ENCODE data around the gene CD244.

CD244 gene

DNA sequence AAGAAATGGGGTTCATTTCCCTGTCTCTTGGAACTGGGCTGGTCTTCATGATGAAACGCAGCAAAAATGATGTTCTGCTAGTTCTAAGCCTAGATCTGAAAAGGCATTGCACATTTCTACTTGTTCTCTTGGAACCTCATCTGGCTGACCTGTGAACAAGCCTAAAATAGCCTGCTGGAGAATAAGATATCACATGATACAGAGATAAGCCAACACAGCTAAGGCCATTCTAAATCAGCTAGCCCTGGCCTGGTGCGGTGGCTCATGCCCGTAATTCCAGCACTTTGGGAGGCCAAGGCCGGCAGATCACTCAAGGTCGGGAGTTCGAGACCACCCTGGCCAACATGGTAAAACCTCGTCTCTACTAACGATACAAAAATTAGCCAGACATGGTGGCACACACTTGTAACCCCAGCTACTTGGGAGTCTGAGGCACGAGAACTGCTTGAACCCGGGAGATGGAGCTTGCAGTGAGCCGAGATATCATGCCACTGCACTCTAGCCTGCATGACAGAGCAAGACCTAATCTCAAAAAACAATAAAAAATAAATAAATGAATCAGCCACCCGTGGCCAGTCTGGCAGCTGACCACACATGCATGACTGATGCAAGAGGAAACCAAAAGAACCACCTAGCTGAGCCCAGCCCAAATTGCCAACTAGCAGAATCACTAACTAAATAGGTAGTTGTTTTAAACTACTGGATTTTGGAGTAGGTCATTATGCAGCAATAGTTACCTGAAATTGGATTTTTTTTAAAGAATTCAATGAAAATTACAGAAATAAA lies 18.0 kb downstream of the CD244 start:
- no peak for DNase-seq

DNA sequence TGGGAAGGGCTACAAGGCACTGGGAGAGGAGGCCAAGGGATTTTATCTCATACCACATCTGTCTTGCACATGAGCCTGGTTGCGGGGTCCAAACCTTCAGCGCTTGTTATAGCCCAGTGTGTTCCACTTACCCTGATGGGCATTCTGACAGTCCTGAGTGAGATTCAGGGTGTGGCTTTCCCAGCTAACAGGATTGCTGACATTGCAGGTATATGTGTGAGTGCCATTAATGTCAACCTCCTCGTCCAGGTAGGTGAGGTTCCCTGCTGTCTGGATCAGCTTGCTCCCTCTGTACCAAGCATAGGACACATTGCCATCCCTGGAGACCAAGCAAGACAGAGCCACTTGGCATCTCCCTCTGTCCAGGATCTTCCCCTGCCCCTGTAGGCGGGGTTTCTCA lies 21.6 kb downstream of the CD244 start:
- no peak for DNase-seq

DNA sequence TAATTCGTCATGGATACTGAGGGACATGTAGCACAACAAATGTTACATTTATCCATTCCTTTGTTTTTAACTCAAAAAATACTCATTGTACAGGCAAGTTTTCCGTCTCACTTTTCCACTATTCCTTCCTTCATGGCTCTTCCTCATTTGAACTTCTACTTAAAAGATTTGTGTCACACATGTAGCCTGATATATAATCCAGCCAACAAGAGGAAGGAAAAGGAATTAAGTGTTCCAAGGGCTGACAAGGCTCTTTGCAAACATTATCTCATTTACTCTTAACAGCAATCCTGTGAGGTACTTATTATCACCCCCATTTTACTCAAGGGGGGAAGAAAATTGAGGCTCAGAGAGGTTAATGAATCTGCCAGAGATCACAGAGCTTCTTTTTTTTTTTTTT lies 22.9 kb downstream of the CD244 start:
- DNase-seq = peak in 2 of 4 experiments; percentile 54 to 63

DNA sequence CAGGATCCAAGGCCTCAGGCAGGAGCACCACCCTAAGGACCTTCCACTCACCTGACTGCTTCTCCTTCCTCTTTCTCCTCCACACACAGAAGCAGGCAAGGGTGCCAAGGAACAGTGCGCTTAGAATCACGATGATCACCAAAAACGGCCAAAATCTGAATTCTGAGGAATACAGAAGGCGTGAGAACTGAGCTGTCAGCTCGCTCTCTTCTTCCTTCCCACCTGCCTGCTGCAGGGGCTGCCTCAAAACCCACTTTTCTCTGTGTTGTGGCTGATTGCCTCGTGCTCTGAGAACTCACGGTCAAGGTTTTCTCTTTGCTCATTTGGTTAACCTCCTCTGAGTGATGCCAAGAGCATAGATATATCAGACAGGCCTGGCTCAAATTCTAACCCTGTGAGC lies 23.8 kb downstream of the CD244 start:
- DNase-seq = no peak

DNA sequence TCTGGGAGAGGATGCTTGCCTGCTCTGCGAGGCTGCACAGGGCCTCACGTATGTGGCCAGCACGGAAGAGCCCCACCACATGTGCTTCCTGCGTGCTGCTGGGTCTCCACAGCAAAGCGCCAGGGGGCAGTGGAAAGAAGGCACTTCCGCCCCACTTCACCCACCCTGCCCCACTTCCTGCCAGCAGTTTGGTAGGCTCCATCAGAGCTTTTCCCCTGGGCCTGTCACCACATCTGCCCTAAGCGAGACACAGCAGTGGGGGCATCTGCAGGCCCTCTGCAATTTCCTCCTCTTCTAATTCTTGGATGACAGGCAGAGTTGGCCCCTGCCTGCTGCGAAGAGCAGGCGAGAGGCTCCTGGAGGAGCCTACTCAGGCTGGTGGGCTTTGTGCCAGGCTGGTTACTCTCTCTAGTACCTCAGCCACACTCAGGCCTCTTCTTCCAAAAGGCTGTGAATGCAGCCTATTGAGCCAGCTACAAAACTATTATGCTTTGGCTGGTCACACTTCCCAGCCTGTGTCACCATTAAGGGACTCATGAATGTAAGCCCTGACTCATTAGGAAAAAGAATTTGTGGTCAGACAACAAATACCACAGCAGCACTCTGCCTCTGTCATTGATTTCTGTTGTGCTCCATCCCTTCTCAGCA lies 25.0 kb downstream of the CD244 start:
- peak in 3 of 4 experiments; percentile 34 to 54 (median 42) for DNase-seq

DNA sequence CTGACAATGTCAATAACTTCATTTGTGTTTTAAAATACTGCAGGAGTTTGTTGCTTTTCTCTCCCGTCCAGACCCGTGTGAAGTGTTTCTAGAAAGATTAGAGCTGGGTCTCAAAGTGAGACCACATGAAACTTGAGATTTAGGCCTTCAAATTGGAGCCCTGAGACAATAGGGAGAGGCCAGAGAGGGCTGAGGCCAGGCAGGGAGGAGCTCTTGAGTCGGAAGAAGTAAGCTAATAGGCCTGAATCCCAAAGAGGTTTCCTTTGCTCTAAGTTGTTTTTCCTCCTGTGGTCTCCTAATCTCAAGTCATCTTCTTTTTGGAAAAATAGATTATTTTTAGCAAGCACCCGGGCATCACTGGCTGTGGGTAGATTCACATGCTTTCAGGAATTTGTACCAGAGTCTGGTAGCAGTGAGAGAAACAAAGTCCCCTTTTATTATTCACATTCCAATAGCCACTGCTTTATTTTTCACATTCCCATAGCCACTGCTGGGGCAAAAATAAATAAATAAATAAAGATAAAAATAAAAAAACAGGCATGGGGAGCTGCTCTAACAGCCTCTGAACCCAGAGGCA lies 25.6 kb downstream of the CD244 start:
- no peak for DNase-seq

DNA sequence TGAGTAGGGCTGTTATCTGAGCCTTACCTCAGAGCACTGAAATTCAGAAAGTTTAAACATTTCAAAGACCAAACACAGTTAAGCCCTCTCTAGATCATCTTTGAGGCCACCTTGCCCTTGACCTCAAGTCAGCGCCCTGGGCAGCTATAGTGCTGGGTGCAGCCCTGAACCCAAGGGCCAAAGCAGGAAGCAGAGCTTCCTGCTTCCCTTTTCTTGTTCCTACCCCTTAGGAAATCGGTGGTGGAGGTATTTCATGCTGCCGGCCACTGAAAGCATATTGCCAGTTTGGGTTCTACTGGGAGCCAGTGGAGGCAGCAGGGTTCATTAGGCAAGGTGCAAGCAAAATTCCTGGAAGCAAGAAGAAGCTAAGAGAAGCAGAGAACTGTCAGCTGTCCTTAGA lies 26.1 kb downstream of the CD244 start:
- peak; percentile 40 to 67 (median 60) for DNase-seq

DNA sequence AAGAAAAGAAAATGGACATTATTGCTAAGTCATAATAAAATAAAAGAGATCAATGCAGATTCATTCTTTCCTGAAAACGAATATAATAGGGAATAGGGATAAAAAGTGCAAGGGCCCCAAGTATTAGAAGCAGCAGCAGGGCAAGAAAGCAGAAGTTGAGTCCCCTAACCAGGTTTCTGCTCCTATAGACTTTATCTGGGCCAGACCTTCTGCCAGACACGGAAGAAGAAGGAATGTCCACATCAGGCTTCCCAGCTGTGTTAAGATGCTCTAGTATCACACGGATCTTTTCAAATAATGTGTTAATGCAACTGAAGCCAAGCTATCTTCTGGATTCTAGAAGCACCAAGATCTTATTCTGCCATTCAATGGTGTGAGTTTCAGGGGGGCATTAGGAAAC lies 26.9 kb downstream of the CD244 start:
- DNase-seq = peak in 1 of 4 experiments; percentile 10

DNA sequence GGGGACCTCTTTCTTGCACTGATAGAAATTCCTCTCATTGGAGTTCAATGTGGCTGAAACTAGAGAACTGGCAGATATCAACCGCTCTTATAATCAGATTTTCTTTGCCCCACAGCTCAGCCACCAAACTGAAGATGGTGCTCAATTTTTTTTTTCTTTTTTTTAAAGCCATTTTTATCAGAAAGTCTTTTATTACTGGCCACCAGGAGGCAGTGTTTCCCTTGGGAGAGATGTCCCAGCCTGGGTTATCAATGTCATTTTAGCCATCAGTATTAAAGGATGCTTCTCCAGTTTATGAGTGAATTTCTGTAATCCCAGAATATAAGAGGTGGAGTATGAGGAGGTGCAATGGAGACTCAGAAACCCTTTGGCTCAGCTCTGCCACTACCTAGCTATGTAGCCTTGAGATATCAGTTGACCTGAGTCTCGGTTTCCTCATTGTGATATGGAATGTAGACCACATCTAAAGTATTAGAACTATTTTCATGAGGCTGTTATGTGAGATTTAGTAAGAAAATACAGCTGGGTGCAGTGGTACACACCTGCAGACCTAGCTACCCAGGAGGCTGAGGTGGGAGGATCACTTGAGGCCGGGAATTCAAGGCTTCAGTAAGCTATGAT lies 27.6 kb downstream of the CD244 start:
- DNase-seq = peak; percentile 73 to 92 (median 74)

DNA sequence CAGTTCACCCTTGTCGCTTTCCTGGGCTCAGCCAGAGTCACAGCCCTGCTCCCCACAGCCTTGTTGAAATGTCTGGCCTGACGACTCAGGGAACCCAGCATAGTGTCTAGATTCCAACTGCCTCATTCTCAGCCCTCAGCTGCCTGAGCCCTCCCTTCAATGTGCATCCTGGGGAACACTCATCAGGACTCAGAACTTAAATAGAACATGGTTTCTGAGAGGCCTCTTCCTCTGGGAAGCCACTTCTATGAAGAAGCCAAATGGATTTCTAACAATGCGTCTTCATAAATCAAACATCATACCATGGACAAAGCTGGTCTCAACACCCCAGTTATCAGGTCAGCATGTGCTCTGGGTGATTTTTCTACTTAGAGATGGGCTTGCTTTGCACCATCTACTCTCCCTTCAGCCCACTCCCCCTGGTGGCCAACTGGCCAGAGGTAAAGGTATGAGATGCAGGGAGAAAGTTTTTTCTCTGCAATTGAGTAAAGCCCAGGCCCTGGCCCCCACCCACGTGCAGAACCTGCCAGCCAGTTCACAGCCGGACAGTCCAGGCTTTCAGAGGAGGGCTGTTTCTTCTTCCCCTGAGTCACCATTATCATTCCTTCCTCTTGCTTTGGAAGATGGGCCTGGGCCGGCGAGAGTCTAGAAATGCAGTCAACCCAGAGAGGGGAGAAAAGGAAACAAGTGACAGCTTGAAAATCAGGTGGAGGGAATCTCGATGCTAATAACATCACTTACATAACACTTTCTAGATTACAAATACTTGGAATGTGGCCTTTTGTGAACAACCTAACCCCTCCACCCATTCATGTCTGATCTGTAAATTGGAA lies 32.1 kb downstream of the CD244 start:
- peak; percentile 69 to 84 (median 76) for DNase-seq

DNA sequence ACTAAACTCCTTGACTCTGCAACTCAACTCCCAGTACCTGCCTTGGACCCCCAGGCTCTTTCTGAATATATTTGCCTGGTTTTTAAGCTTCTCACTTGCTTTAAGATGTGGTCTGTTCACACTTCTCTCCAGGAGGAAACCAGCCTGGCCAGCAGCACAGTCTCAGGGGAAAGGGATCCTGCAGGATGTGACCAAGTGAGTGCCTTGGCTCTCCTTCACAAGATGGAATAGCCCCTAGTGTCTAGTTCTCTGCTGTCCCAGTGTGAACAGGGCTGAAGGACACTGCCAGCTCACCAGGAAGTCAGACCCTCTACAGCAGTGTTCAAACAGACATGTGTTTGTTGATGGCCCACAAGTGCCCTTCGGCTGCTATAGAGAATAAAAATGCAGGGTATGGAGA lies 32.9 kb downstream of the CD244 start:
- DNase-seq = no peak

DNA sequence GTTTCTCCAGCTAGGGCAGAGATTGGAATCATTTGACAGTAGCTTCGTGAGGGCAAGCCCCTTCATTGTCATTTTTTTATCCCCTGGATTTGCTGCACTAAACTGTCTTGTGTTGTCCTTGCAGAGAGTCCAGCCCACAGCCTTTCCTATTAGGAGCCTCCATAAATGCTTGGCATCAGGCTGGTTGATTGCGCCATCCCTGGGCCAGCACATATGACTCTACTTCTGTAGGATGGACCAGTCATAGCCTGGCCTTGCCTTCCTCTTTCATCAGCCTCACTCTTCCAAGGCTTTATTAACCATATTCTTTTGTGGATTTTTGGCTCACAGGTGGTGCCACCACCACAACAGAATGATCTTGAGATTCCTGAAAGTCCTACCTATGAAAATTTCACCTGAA lies 35.3 kb downstream of the CD244 start:
- peak; percentile 82 to 92 (median 90) for DNase-seq

DNA sequence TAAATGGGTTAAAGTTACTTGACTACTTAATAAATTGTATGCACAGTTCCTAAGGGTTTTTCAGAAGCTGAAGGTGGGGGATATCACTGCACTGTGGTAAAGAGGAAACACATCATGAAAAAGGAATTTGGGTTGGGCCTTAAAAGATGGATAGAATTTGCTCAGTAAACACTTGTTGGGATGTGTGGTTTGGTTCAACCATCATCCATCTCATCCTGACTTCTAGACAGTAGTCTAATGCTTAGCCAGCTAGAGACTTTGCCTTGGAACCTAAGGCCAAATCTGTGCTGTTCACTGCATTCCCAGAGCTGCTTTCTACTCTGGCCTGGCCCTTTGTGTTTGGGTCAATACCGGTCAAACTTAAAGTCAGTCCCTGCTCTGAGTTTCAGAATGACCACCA lies 36.1 kb downstream of the CD244 start:
- DNase-seq = no peak

DNA sequence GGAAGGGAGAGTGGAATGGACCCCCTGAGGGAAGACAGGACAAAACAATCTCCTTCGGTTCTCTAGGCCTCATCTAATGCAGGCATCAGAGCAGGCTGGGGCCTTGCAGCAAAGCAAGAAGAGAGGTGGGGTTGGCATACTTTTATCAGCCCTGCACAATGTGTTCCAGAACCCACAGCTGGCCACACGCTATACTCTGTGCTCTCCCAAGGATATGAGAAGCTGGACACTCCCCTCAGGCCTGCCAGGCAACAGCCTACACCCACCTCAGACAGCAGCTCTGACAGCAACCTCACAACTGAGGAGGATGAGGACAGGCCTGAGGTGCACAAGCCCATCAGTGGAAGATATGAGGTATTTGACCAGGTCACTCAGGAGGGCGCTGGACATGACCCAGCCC lies 39.4 kb downstream of the CD244 start:
- DNase-seq = no peak

DNA sequence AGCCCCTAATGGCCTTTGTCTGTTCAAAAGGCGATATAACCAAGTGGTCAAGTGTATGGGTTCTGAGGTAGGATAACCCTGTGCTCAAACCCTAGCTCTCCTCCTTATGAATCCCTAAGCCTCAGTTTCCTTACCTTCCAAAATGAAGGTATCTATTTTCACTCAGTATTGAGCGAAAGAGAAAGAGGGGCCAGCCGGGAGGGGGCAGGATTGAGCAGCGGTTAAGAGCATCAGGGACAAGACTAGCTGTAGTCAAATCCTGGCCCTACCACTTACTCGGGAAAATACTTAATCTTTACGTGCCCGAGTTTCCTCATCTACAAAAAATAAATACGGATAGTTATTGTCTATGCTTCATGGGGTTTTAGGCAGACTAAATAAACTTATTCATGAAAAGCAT lies 41.1 kb downstream of the CD244 start:
- DNase-seq = no peak

DNA sequence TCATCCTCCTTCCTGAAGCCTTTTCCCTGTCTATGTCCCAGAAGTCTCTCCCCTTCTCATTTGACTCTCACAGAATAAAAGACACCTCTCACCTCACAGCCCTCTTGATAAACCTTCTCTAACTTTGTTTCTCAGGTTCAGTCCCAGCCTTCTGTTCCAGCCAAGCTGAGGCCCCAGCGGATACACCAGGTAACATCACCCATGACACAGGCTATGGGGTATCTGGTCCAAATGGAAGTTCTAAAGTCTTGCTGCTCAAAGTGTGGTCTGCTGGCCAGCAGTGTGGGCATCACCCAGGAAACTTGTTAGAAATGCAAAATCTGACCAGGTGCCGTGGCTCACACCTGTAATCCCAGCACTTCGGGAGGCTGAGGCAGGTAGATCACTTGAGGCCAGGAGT lies 43.5 kb downstream of the CD244 start:
- no peak for DNase-seq

DNA sequence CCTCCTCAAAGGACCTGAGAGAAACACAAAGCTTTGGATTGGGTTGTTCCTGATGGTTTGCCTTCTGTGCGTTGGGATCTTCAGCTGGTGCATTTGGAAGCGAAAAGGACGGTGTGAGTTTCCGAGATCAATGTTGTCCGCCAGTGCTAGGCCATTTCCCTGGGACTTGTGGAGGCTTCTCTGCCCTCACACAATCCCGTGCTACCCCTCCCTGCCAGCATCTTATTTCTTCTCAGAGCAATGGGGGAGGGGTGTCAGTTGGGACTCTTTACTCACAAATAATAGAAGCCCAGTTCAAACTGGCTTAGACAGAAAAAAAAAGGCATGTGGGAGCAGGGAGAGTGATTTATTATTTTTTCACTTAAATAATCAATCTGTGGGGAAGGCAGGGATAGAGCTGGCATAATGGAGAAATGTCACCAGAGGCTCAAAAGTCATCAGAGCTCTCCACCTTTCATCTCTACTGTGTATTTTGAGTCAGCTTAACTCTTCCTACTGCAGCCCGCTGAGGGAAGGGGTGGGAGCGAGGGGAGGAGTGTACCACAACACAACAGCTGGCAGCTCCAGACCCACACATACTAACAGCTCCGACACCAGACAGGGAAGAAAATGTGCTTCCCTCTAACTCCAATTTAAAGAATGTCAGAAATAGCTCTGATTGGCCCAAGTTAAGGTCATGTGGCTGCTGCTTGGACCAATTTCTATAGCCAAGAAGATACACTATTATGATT lies 44.3 kb downstream of the CD244 start:
- DNase-seq = no peak

DNA sequence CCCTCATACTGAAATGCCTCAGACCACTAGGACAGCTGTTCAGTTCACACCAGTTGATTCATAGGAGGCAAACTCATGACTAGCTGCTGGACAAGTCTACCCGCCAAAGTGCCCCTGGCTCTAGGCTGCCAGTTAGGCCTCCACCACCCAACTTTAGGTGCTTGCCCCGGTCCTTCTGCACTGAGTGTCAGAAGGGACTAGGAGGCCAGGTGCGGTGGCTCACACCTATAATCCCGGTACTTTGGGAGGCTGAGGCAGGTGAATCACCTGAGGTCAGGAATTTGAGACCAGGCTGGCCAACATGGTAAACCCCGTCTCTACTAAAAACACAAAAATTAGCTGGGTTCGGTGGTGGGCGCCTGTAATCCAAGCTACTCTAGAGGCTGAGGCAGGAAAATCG lies 47.8 kb downstream of the CD244 start:
- no peak for DNase-seq

DNA sequence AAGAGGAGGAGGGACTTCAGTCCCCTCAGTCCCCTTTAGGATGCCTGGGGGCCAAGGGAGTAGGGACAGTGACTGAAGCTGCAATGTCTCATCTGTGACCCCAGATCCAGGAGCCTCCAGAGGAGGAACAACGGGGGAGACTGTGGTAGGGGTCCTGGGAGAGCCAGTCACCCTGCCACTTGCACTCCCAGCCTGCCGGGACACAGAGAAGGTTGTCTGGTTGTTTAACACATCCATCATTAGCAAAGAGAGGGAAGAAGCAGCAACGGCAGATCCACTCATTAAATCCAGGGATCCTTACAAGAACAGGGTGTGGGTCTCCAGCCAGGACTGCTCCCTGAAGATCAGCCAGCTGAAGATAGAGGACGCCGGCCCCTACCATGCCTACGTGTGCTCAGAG lies 48.4 kb downstream of the CD244 start:
- DNase-seq = no peak

DNA sequence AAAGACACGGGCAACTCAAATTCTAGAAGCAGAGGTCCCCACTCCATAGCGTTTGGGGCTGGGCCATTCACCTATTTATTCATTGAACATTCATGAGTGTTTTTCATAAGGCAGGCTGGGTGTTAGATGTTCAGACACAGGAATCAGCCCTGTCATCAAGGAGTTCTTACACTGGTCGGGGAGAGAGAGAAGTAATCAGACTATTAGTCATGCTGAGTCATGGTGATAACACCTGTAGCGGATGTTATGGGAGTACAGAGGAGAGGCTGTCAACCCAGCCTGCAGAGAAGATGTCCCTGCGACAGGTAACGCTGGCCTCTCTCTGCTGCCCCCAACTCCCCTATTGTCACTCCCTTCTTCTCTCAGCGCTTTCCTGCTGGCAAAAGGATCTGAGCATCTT lies 49.5 kb downstream of the CD244 start:
- DNase-seq = no peak

DNA sequence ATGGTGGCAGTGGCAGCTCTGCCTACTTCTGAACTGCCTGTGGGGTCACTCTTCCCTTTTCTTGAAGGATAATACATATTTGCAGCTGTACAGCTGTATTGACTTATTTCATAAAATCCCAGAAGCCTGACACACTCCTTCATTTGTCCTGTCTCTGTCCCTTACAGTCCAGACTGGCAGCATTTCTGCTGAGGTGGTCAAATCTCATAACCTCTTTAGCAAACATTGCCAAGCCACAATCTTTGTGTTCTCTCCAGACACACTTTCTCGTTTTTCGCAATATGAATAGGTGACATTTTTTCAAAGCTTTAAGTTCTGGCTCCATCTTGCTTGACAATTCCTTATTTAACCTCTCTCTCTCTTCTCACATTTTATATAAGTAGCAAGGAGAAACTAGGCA lies 51.5 kb downstream of the CD244 start:
- no peak for DNase-seq

DNA sequence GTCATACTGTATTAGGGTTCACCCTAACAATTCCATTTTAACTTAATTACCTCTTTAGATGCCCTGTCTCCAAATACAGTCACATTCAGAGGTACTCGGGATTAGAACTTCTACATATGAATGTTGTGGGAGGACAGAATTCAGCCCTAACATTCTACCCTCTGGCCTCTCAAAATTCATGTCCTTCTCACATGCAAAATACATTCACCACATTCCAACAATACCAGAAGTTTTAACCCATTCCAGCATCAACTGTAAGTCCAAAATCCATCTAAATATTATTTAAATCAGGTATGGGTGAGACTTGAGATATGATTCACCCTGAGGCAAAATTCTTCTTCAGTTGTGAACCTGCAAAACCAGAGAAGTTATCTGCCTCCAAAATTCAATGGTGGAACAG lies 52.2 kb downstream of the CD244 start:
- DNase-seq = no peak
